ENCODE data around the gene FSTL5.

The FSTL5 gene

GRCh38 chr4:161343569-161343950 lies 820.2 kb downstream of the FSTL5 start:
- Histone ChIP-seq H3K36me3 (ENCODE audit: control insufficient read depth in 2 of 2, insufficient read depth in 2 of 2, low read length in 2 of 2) (no peaks in the 10 kb centered on the region), H3K9ac (ENCODE audit: low read length in 2 of 2) (no peak overlapping the region), H3K4me3 (ENCODE audit: low read length in 2 of 2) (no peak overlapping the region), H3K9me3 (ENCODE audit: control insufficient read depth in 2 of 2, low read length in 2 of 2) (no peaks in the 10 kb centered on the region), H3K4me1 (ENCODE audit: control insufficient read depth, insufficient read depth, low read length) (no peaks in the 10 kb centered on the region), H3K27ac (ENCODE audit: low read length) (no peak overlapping the region), H3K27me3 (ENCODE audit: control insufficient read depth in 1 of 2, insufficient read depth in 2 of 2, low read length in 2 of 2) (no peaks in the 10 kb centered on the region)

GRCh38 chr4:161342881-161343568 lies 820.8 kb downstream of the FSTL5 start:
- no peaks in the 10 kb centered on the region for H3K36me3 ChIP-seq (ENCODE audit: control insufficient read depth in 2 of 2, insufficient read depth in 2 of 2, low read length in 2 of 2)
- no peaks in the 10 kb centered on the region for H3K27me3 ChIP-seq (ENCODE audit: control insufficient read depth in 1 of 2, insufficient read depth in 2 of 2, low read length in 2 of 2)
- no peaks in the 10 kb centered on the region for H3K9me3 ChIP-seq (ENCODE audit: control insufficient read depth in 2 of 2, low read length in 2 of 2)
- no peak overlapping the region for H3K27ac ChIP-seq (ENCODE audit: low read length)
- no peak overlapping the region for H3K9ac ChIP-seq (ENCODE audit: low read length in 2 of 2)
- H3K4me1 ChIP-seq (ENCODE audit: control insufficient read depth, insufficient read depth, low read length) = no peaks in the 10 kb centered on the region
- H3K4me3 ChIP-seq (ENCODE audit: low read length in 2 of 2) = no peak overlapping the region

- Histone ChIP-seq H3K27me3 (ENCODE audit: control insufficient read depth in 1 of 2, insufficient read depth in 2 of 2, low read length in 2 of 2) (no peaks in the 10 kb centered on the region), H3K36me3 (ENCODE audit: control insufficient read depth in 2 of 2, insufficient read depth in 2 of 2, low read length in 2 of 2) (no peaks in the 10 kb centered on the region), H3K4me3 (ENCODE audit: low read length in 2 of 2) (no peak overlapping the region), H3K9me3 (ENCODE audit: control insufficient read depth in 2 of 2, low read length in 2 of 2) (no peaks in the 10 kb centered on the region), H3K9ac (ENCODE audit: low read length in 2 of 2) (no peak overlapping the region), H3K4me1 (ENCODE audit: control insufficient read depth, insufficient read depth, low read length) (no peaks in the 10 kb centered on the region), H3K27ac (ENCODE audit: low read length) (no peak overlapping the region)
Observed at GRCh38 chr4:161336621-161337020, 827.2 kb downstream of the FSTL5 start.

- H3K9ac ChIP-seq (ENCODE audit: low read length in 2 of 2) = no peak overlapping the region
- no peaks in the 10 kb centered on the region for H3K9me3 ChIP-seq (ENCODE audit: control insufficient read depth in 2 of 2, low read length in 2 of 2)
- no peaks in the 10 kb centered on the region for H3K36me3 ChIP-seq (ENCODE audit: control insufficient read depth in 2 of 2, insufficient read depth in 2 of 2, low read length in 2 of 2)
- H3K4me3 ChIP-seq (ENCODE audit: low read length in 2 of 2) = no peak overlapping the region
- no peak overlapping the region for H3K27ac ChIP-seq (ENCODE audit: low read length)
- H3K4me1 ChIP-seq (ENCODE audit: control insufficient read depth, insufficient read depth, low read length) = no peaks in the 10 kb centered on the region
- no peaks in the 10 kb centered on the region for H3K27me3 ChIP-seq (ENCODE audit: control insufficient read depth in 1 of 2, insufficient read depth in 2 of 2, low read length in 2 of 2)
Observed at GRCh38 chr4:161336016-161336530, 827.7 kb downstream of the FSTL5 start.
